Activated CD8-positive, alpha-beta memory T cell treated with anti-CD3 and anti-CD28 coated beads for 24 hours (primary cell): ENCODE results near the gene MUC22.
"Not testable (repeated sequence)": the region's sequence is repeated elsewhere in the genome, so short reads cannot be mapped to it uniquely, and the experiment has no call there.

Experiments
- DNase-seq: peaks from one replicate; pipeline ENCODE4 v3.0.0-alpha.2; 2020

Gene MUC22

DNA sequence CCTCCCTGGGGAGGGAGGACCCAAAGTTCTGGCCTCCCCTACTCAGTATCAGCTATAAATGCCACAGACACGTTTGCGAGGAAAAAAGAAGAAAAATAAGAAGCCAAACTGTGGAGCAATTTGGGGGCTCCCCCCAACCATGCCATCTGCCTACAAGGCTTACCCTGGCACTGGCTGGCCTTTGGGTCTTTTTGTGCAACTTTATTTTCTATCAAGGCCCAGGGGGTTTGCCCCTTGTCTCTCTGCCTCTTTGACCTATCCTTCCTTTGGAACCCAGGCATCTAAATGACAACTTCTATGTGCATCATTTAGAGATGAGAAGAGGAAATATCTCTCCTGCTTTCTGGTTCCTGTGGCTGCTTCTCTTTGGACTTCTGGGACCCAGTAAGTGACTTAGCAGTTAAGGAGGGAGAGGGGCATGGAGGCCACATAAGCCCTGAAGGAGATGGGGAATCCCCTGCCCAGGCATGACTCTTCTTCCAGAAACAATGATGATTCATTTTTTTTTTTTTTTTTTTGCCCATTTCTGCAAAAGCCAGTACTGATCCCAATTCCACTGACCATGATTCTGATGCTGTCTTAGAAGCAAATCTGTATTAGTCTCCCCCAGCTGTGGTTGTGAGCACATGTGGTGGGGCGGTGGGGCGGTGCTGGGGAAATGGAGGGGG, at the start of gene MUC22:
TSS of gene MUC22 (plus strand) at position 82 of the 668 bp plus-strand sequence. CDS start at position 315, 233 bp downstream.
- no peak for DNase-seq

DNA sequence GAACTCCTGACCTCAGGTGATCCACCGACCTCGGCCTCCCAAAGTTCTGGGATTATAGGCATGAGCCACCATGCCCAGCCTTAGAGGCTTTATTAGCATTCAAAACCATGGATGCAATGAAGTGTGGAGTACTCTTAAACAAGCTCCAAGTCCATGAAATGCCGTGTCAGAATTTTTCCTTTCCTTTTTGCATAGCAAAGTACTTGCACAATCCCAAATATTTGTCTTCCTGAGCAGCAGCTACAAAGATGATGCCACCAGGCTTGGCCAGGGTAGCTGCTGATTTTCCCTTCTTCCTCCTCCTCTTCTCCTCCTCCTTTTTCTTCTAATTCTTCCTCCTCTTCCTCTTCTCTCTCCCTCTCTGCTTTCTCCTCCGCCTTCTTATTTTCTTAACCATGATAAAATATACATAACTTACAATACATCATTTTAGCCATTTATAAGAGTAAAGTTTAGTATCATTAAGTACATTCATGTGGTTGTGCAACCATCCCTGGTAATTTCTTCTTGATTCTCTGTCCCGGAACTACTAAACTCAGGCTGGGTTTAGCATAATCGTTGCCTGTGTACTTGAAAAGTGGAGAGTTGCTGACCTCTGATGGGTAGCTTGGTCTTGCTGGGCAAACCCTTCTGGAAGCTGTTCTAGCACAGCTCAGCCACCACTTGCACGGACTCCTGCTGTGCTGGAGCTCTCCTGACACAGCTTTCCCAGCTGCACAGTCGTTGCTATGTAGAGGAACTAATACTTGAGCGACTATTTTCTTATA, 49.2 kb upstream of the MUC22 start:
- no peak for DNase-seq

DNA sequence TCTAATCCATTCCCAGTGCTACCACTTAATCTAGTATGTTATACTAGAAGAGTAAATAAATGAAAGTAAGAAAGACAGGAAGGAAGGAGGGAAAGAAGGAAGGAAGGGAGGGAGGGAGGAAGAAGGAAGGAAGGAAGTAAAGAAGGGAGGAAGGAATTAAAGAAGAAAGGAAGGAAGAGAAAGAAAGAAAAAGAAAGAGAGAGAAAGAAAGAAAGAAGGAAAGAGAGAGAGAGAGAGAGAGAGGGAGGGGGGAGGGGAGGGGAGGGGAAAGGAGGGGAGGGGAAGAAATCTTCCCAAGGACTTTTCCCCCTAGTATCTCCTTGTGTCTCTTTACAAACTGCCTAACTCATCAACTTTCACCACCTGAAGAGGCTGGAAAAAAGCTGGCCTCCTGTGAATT, 47.6 kb upstream of the MUC22 start:
- no peak for DNase-seq

DNA sequence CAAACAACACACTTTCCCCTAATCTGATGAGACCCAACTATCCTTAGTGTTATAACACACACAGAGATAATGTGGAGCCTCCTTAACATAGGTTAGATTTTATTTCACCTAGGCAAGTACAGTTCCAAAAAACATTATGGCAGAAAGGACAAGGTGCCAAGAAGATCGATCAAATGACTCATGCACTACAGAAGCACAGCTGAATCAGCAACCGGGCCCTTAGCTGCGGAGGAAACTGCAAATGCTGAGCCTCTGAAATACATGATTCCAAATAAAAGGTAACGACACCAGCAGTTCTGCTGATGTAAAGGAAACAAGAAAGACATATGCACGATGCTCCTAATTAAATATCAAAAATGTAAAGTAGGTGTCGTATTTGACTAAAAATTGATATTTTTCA, 46.6 kb upstream of the MUC22 start:
- no peak for DNase-seq

DNA sequence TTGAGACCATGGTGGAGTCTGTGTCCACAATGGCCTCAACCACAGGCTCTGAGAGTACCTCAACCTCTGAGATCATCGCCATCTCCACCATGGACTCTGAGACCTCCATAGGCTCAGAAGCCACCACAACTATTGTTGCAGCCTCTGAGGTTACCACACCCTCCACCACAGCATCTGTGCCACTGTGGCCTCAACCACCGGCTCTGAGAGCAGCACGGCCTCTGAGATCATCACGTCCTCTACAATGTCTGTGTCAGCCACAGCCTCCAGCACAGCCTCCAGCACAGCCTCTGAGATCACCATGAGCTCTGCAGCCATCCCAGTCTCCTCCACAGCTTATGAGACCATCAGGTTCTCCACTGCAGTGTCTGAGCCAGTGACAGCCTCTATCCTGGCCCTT, 46.2 kb upstream of the MUC22 start:
- DNase-seq: no peak

DNA sequence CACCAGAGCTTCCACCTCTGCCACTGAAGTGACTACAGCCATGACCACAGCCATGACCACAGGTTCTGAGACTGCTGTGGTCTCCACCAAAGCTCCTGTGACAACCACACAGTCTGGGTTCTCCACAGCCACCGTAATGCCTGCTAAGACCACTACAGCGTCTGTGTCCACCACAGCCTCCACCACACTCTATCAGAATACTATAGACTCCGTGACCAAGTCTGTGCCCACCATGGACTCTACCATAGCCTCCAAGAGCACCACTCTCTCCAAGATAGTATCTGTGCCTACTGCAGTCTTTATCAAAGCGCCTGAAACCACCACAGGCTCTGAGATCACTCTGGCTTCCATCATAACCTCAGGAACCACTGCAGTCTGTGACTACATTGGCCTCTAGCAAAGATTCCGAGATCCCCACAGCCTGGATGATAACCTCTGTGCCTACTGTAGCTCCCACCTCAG, 45.1 kb upstream of the MUC22 start:
- DNase-seq: no peak

DNA sequence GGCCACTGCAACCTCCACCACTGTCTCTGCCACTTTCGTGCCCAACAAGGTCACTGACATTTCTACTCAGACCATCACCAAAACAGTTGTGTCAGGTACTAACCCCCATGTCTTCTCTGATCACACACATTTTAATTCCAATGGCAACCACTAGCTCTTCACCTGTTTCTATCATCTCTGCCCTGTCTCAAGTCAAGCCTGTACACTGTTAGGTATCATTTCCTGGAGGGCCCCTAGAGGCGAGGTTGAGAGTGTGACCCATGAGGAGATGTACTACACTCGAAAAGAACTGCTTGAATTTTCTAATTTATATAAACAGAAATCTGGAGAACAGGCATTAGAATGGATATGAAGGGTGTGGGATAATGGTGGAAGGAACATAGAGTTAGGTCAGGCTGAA, 44.1 kb upstream of the MUC22 start:
- no peak for DNase-seq

DNA sequence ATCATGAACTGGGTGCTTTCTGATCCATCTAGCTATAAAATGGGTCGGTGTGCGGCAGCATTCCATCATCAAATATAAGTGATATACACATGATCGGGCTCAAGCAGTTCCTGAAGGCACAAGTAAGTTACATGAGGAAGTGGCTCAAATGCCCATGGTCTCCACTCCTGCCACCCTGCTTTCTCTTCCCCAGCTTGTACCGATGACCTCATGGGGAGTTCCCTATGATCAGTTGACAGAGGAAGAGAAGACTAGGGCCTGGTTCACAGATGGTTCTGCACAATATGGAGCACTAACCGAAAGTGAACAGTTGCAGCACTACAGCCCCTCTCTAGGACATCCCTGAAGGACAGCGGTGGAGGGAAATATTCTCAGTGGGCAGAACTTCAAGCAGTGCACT, 41.1 kb upstream of the MUC22 start:
- DNase-seq: not testable (repeated sequence)

DNA sequence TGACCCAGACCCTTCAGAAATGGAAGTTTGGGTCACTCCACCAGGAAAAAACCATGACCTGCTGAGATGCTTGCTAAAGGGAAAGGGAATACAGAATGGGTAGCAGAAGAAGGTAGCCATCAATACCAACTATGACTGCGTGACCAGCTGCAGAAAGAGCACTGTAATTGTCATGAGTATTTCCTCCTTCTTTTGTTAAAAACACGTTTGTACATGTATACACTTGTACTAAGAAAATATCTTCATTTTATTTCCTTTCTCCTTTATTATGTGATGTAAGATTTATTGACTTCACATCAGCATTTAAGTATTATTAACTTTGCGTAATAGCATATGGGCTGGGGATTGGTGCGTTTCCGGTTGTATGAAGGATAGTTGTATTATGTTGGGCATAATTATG, 39.3 kb upstream of the MUC22 start:
- DNase-seq: no peak

DNA sequence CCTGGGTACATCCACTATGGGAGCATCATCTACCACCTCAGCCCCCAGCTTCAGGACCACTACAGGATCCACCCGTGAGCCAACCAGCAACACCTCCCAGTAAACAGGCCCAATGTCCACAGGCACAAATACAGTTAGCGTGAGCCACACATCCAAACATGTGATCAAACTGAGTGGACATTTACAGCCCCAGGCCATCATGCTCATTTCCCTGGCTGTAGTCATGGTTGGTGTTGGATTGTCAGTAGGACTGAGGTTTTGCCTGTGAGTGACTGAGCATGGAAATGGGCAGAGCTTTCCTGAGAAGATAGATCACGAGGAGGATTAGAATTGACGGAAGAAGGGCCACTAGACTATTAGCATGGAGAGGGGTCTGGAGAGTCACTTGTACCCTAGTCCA, 37.5 kb upstream of the MUC22 start:
- no peak for DNase-seq

DNA sequence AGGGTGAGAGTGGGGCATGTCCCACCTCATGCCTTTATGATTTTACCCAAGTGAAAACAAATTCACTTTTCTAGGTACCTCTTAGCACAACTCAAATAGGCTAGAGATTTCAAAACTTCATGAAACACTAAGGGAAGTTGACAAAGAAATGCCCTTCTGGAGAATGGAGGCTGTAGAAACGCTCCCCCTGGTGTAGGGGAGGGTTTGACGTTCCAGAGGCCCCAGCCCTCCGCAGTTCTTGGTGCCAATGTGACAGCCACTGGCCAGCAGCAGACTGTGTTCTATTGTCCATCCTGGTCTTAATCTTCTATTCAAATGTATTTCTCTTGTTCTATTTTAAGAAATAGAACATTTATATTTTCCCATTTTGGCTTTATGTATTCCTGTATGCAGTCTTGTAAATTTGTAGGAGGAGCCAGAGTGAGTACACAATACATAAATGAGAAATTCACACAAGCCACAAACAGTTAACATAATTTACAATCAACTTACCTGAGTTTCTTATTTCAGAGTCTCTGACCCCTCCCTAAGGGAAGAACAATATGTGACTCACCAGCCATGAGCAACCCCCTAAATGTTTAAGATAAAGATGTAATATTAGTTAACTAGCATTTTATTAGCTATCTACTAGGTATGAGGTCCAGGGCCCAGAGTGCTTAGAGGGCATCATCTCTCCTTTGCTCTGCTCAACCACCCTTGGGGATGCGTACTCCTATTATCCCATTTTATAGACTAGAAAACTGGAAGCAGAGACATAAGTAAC, 35.6 kb upstream of the MUC22 start:
- no peak for DNase-seq

DNA sequence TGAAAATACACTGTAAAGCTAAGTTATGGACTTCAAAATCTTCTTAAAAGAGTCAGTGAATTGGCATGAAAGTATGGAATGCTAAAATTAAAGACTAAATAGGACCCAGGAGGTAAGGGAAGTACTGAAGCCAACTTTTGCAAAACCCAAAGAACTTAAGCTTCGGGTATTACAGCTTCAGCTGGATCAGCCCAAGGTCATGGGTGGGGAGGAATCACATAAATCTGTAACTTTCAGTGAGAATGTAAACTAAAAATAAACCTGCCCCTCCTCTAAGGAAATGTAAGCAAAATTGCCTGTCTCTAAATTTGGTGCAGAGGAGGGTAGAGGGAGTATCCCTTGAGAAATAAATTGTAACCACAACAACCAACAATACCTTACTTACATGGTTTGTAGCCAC, 31.1 kb upstream of the MUC22 start:
- no peak for DNase-seq

DNA sequence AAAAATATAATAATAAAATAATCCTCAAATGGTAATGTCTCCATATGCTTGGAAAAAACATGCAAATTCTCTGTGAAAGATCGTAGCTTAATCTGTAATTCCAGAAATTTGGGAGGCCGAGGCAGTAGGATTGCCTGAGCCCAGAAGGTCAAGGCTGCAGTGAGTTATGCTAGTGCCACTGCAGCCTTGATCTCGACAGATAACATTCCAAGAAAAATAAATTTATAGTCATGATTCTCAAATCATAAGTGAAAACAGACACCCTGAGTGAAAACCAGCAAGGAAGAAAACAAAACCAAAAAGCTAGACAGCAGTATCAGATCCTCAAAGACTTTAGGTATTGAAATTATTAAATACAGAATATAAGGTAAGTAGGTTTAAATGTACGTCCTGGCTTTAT, 30.6 kb upstream of the MUC22 start:
- no peak for DNase-seq

DNA sequence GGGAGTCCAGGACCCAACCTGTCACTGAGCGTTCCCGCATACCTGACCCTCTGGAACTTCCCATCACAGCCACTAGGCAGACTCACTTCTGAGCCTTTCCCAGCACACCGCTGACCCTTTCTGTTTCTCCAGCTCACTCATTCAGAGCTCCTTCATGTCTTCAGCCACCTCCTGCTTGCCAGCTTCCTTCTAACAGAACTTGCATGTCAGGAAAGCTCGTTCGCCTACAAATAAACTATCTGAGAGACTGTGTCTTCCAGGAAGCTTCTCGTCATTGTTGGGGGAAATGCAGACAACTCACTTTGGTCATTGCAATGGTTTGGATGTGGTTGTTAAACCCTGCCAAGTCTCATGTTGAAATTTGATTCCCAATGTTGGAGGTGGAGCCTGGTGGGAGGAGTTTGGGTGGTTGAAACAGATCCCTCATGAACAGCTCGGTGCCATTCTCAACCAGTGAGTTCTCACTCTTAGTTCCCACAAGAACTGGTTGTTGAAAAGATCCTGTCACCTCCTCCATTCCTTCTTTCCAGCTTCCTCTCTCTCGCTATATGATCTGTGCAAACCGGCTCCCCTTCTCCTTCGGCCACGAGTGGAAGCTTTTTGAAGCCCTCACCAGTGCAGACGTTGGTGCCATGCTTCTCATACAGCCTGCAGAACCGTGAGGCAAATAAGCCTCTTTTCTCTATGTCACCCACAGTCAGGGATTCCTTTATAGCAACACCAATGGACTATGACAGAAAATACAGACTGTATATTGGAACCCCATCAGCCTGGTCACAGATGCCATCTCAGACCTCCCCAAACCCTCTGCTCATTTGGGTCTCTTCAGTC, 28.1 kb upstream of the MUC22 start:
- DNase-seq: no peak

DNA sequence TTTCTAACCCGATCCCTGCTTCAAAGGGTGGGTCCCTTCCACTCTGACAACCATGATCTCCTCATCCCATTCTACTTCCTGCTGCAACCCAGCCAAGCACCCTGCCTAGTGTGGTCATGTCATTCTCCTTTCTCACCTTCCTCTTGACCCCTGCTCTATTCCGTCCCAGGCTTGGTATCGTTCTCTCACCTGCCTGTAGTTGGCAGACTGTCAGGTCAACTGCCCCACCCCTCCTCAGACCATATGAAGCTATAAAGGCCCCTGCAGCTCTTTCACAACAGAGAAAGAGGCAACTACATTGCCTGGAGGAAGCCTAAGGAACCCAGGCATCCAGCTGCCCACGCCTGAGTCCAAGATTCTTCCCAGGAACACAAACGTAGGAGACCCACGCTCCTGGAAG, 26.8 kb upstream of the MUC22 start, which contains the start of gene MUC21:
TSS of gene MUC21 (plus strand) at position 280 of the 400 bp plus-strand sequence. CDS start 241 bp downstream, outside the sequence.
- no peak for DNase-seq

DNA sequence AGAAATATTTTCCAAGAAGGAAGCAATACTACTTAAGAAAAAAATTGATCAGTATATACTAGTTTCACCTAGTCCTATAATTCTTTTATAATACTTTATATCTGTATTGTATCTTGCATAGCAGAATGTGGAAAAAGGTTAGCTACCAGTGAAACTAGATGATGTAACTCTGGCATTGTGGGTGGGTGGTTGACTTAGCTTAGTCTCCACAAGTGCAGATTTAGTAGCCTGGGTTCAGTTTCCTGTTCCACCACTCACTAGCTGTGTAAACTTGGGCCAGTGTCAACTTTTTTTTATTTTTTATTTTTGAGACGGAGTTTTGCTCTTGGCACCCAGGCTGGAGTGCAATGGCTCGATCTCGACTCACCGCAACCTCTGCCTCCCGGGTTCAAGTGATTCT, 24.8 kb upstream of the MUC22 start:
- DNase-seq: no peak

DNA sequence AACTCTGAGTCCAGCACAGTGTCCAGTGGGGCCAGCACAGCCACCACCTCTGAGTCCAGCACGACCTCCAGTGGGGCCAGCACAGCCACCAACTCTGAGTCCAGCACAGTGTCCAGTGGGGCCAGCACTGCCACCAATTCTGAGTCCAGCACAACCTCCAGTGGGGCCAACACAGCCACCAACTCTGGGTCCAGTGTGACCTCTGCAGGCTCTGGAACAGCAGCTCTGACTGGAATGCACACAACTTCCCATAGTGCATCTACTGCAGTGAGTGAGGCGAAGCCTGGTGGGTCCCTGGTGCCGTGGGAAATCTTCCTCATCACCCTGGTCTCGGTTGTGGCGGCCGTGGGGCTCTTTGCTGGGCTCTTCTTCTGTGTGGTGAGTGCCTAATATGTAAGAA, 23.0 kb upstream of the MUC22 start:
- no peak for DNase-seq

DNA sequence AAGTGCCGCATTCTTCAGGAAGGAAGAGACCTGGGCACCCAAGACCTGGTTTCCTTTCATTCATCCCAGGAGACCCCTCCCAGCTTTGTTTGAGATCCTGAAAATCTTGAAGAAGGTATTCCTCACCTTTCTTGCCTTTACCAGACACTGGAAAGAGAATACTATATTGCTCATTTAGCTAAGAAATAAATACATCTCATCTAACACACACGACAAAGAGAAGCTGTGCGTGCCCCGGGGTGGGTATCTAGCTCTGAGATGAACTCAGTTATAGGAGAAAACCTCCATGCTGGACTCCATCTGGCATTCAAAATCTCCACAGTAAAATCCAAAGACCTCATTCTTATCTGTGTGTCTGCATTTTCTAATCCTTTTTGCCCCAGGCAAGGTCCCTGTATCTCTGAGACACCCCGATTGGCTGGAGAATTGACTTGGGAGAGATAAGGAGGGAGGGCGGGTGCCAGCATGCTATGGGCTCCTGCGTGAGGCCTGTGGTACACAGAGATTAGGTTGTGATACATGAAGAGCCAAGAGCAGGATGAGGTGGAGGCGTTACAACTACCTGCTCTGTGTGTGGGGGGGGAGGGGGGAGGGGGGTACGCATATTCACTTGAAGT, 22.0 kb upstream of the MUC22 start:
- no peak for DNase-seq

DNA sequence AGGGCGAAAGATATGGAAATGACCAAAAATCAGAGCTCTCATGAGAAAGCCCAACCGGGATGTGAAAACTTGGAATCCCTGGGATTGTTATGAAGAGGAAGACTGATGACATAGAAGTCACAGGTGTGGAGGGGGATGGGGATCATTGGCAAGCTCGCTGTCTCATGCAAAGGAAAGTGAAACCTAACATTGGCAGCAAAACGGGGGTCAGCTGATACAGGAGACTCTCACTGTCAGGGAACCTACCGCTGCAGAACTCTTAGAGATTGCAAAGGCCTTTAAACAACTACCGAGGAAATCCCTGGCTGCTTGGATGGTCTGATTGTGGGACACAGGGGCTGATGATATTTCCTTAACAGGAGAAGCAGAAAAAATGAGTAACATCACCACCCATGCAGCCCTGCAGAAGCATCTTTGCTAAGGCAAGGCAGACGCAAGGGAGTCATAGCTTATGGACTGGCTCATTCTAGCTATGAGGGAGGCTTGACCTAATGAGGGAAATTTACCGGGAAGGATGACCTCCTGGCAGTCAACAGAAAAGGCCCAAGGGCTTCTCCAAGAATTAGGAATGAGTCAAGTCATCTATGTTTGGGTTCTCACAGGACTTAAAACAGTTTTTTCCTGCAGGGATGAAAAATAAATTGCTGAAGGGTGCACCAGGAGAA, 19.7 kb upstream of the MUC22 start:
- DNase-seq: no peak

DNA sequence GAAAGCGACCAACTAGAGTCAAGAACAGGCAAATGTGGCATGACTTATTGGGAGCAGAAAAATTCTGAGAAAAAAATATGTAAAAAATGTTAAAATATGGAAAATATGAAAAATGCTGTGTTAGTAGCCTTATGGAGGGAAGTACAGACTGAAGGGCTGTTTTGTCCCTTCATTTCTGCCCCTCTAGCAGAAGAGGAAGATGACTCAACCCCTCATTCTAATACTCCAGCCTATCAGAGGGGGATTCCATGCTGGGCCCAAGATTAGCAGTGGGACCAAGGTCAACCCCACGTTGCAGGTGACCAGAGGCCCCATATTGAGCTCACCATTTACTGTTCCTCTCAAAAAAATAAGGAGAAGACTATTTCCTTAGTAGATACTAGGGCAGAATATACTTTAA, 18.4 kb upstream of the MUC22 start:
- DNase-seq: no peak

DNA sequence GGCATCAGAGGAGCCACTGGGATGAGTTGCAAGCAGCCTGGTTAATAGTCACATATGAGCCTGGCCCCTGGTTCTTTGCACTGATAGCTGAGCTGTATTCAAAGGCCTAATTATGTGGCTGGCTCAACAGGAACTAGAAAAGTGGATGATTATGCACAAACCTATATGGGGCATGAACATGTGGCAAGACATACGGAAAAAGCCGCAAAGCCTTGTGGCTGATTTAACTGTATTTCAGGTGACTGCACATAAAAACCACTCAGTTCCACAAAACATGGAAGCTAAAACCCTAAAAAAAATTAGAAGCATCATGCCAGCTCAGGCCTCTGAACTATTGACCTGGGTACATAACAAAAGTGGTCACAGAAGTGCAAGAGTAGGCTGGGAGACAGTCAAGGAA, 13.0 kb upstream of the MUC22 start:
- DNase-seq: no peak

DNA sequence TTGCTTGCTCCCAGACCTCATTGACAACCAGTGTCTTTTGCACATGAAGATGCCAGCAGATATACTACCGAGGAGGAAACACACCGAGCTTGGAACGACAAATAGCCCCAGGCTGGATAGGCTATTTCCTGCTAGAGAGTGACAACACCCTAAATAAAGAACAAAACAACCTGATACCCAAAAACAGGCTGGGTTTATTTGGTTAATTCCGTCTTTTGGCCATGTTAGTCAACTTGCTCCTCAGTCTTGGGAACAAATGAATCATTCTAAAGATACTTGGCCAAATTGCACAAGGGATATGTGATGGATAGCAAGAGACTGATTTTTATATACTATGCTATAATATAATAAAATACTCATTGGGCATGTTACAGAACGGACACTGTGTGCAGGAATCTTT, 11.5 kb upstream of the MUC22 start:
- no peak for DNase-seq
